Skeletal muscle satellite cell (primary cell): ENCODE results near the gene OSBPL1A.

Source experiments
- H3K27me3 ChIP-seq: 2 replicates; pipeline ENCODE4 v1.7.0; 2013; ENCODE audit warnings: low read length; ENCODE audit not compliant: control insufficient read depth, insufficient read depth
- H3K36me3 ChIP-seq: 2 replicates; pipeline ENCODE4 v1.7.0; 2013; ENCODE audit warnings: mild to moderate bottlenecking, control low read depth, low read length; ENCODE audit not compliant: insufficient read depth
- H3K4me1 ChIP-seq: 2 replicates; pipeline ENCODE4 v1.7.0; 2013; ENCODE audit warnings: low read length; ENCODE audit not compliant: control insufficient read depth, insufficient read depth
- H3K4me2 ChIP-seq: 2 replicates; pipeline ENCODE4 v1.7.0; 2013; ENCODE audit warnings: mild to moderate bottlenecking, low read length
- H3K4me3 ChIP-seq: 2 replicates; pipeline ENCODE4 v1.7.0; 2013; ENCODE audit warnings: low read length
- H3K9ac ChIP-seq: 2 replicates; pipeline ENCODE4 v1.7.0; 2013; ENCODE audit warnings: mild to moderate bottlenecking, low read depth, low read length, moderate library complexity
- H3K9me3 ChIP-seq: replicated peaks from 2 replicates; pipeline ENCODE4 v1.7.0; 2013; ENCODE audit warnings: mild to moderate bottlenecking, control low read depth, low read length

Gene OSBPL1A

GRCh38 chr18:24234330-24234729, 163.3 kb downstream of the OSBPL1A start:
- Histone ChIP-seq H3K9ac (no peak overlapping the region), H3K4me2 (no peak overlapping the region), H3K4me1 (peaks cover 17% of the 10 kb centered on the region), H3K36me3 (peaks cover 5% of the 10 kb centered on the region), H3K27me3 (no peaks in the 10 kb centered on the region), H3K9me3 (no peaks in the 10 kb centered on the region), H3K4me3 (no peak overlapping the region)

- Histone ChIP-seq H3K9me3 (no peaks in the 10 kb centered on the region), H3K36me3 (peaks cover 5% of the 10 kb centered on the region), H3K27me3 (no peaks in the 10 kb centered on the region), H3K4me3 (no peak overlapping the region), H3K9ac (no peak overlapping the region), H3K4me2 (peak overlapping the region; percentile 33), H3K4me1 (peaks cover 27% of the 10 kb centered on the region)
These were observed 164.8 kb downstream of the OSBPL1A start for GRCh38 chr18:24232800-24233199.

DNA sequence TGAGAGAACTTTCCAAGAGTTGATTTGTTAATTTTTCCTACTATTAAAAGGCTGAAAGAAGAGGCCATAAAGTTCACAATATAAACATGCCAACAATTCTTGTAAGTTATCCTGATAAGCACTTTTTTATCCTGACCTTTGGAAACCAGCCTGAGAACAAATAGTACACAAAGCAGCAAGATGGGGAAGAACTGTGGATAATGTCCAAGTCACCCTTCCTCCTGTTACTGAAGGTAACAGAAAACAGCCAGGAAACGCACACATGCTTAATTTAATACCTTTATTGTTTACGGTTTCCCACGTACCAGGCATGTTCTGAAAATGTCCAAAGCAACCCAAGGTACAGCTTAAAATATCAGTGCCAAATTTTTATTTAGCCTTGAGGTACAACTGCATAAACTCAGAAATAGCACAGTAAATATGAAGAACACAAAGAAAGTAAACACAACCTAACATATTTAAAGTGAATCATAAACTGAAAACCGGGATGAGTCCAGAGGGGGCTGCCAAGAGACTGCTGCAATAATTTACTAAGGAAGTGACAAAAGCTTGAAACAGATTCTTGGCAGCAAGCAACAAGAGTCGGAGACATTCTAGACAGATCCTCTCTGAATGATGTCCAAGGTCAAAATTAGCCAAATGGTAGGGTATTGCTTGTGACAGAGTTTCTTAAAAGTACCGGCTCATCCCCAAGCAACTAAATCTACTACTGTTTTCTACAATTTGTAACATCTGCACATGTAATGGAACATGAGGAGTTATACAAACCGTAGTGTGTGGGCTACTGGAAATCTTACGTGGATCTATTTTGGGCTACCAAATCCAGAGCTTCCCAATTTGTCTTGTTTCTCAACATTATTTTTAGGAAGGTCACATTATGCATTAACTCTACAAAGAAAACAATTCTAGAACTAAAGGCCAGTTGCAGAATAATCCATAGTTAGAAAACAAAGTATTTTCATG, 165.6 kb downstream of the OSBPL1A start:
- Histone ChIP-seq H3K9ac (no peak overlapping the region), H3K4me2 (peak overlapping the region; percentile 33), H3K9me3 (no peaks in the 10 kb centered on the region), H3K4me3 (no peak overlapping the region), H3K4me1 (peaks cover 27% of the 10 kb centered on the region), H3K27me3 (no peaks in the 10 kb centered on the region), H3K36me3 (peaks cover 5% of the 10 kb centered on the region)

- H3K27me3 ChIP-seq = no peaks in the 10 kb centered on the region
- no peak overlapping the region for H3K4me2 ChIP-seq
- H3K4me3 ChIP-seq = no peak overlapping the region
- no peak overlapping the region for H3K9ac ChIP-seq
- peaks cover 27% of the 10 kb centered on the region for H3K4me1 ChIP-seq
- no peaks in the 10 kb centered on the region for H3K36me3 ChIP-seq
- H3K9me3 ChIP-seq = no peaks in the 10 kb centered on the region
These were observed 166.9 kb downstream of the OSBPL1A start for GRCh38 chr18:24230766-24231165.

GRCh38 chr18:24228667-24229041, 169.0 kb downstream of the OSBPL1A start:
- peak overlapping the region; percentile 34 for H3K4me2 ChIP-seq
- peaks cover 27% of the 10 kb centered on the region for H3K4me1 ChIP-seq
- no peaks in the 10 kb centered on the region for H3K9me3 ChIP-seq
- H3K27me3 ChIP-seq = no peaks in the 10 kb centered on the region
- H3K36me3 ChIP-seq = no peaks in the 10 kb centered on the region
- no peak overlapping the region for H3K9ac ChIP-seq
- no peak overlapping the region for H3K4me3 ChIP-seq

DNA sequence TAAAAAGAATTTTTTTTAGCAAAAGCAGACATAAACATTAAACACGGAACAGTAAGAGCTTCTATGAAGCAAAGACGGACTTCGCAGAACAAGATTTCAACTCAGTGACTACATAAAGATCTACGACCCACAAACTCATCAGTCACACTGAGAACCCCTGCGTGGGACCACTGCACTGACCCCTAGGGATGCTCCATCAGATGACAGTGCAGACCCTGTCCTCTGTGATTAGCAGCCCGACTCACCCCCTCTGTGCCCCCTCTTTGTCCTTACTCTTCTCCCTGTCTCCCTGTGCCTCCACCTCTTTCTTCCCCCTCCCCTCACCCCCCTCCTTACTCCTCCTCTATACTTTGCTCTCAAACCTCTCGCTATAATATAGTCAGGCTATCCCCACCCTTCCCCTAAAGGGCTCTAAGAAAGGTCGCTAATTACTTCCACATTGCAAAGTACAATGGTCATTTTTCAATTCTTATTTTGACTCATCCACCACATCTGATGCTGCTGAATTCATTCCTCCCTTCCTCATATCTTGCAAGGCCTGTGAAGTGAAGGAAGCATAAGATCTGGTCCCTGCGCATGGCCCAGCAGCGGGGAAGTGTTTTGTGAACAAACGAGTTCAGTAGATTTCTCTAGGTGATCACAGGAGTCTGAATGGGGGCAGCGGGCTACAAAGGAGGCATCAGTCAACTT, 169.5 kb downstream of the OSBPL1A start:
- peaks cover 27% of the 10 kb centered on the region for H3K4me1 ChIP-seq
- no peaks in the 10 kb centered on the region for H3K9me3 ChIP-seq
- no peaks in the 10 kb centered on the region for H3K36me3 ChIP-seq
- H3K9ac ChIP-seq = no peak overlapping the region
- H3K4me3 ChIP-seq = no peak overlapping the region
- no peaks in the 10 kb centered on the region for H3K27me3 ChIP-seq
- H3K4me2 ChIP-seq = peak overlapping the region; percentile 34

- peaks cover 9% of the 10 kb centered on the region for H3K4me1 ChIP-seq
- no peaks in the 10 kb centered on the region for H3K27me3 ChIP-seq
- H3K4me2 ChIP-seq = no peak overlapping the region
- H3K4me3 ChIP-seq = no peak overlapping the region
- no peak overlapping the region for H3K9ac ChIP-seq
- H3K9me3 ChIP-seq = no peaks in the 10 kb centered on the region
- H3K36me3 ChIP-seq = no peaks in the 10 kb centered on the region
These were observed 177.3 kb downstream of the OSBPL1A start for GRCh38 chr18:24220318-24220688.

DNA sequence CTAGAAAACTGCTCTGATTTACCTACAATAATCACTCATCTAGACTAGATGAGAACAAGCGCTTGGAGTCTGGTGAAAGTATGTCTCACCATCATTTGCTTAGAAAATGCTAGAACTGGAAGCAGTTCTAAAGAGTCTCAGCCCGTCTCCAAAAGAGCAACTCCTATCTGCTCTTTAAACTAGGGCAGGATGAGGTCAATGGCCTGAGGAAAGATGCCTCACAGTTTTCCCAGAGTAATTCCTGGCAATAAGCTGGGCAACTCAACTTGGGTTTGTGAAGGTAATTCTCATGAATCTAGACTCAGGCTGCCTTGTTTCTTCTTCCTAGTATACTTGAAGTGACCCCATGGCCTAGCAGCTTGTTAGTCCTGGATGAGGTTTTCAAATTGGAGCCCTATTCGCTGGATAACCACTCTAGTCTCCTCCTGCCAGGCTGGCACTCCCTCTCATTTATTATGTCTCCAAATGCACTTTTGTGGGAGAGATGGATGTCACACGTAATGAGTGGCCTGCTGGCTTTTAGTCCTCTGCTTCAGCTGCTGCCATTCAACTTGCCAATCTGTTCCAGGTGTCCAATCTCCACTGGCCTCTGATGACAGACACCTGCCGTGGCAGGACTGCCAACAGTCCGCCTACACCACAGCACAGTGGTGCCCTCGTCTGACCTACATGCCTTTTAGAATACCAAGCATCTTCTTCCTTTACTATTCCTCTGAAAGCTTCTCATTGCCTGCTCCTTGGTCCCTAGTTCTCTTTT, 177.9 kb downstream of the OSBPL1A start:
- Histone ChIP-seq H3K36me3 (no peaks in the 10 kb centered on the region), H3K4me1 (peaks cover 15% of the 10 kb centered on the region), H3K27me3 (no peaks in the 10 kb centered on the region), H3K9ac (no peak overlapping the region), H3K9me3 (no peaks in the 10 kb centered on the region), H3K4me2 (no peak overlapping the region), H3K4me3 (no peak overlapping the region)

- no peak overlapping the region for H3K4me3 ChIP-seq
These were observed 182.7 kb downstream of the OSBPL1A start for GRCh38 chr18:24214913-24215312.

GRCh38 chr18:24214144-24214543, 183.5 kb downstream of the OSBPL1A start:
- H3K36me3 ChIP-seq = no peaks in the 10 kb centered on the region
- H3K9me3 ChIP-seq = no peaks in the 10 kb centered on the region
- H3K27me3 ChIP-seq = no peaks in the 10 kb centered on the region
- peak overlapping the region; percentile 36 for H3K4me2 ChIP-seq
- H3K4me3 ChIP-seq = no peak overlapping the region
- no peak overlapping the region for H3K9ac ChIP-seq
- H3K4me1 ChIP-seq = peaks cover 40% of the 10 kb centered on the region

More at GRCh38 chr18:24214913-24215312, 182.7 kb downstream of the OSBPL1A start:
- Histone ChIP-seq H3K9ac (no peak overlapping the region), H3K4me1 (peaks cover 41% of the 10 kb centered on the region), H3K27me3 (no peaks in the 10 kb centered on the region), H3K4me2 (peak overlapping the region; percentile 36), H3K36me3 (no peaks in the 10 kb centered on the region), H3K9me3 (no peaks in the 10 kb centered on the region)

DNA sequence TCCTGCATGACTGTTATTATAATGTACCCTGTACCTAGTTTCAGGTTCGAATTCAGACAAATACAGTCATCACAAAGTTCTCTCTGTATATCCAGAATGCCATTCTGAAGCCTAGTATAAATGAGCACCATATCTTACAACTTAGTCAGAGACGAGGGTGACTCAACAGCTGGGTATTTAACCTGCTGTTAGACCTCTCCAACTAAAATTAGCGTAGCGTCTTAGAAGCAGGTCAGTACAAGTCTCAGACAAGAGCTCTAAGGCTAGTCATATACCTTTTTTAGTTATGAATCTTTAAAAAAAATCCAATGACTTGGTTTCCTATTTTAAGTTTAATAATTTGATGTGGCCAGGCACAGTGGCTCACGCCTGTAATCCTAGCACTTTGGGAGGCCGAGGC, 184.7 kb downstream of the OSBPL1A start:
- Histone ChIP-seq H3K9ac (no peak overlapping the region), H3K9me3 (no peaks in the 10 kb centered on the region), H3K4me3 (no peak overlapping the region), H3K4me1 (peaks cover 40% of the 10 kb centered on the region), H3K36me3 (no peaks in the 10 kb centered on the region), H3K4me2 (peak overlapping the region; percentile 34), H3K27me3 (no peaks in the 10 kb centered on the region)
